HUES6 (cell line): ENCODE measurements around the gene CDC14B.
"Not testable (repeated sequence)": the region's sequence is repeated elsewhere in the genome, so short reads cannot be mapped to it uniquely, and the experiment has no call there.

Experiments
- H3K27ac ChIP-seq: 2 replicates; pipeline ENCODE4 v1.7.0; 2013; ENCODE audit warnings: low read depth, mild to moderate bottlenecking, low read length, inconsistent platforms
- H3K27me3 ChIP-seq: 2 replicates; pipeline ENCODE4 v1.6.1; 2013; ENCODE audit warnings: low read length; ENCODE audit not compliant: control insufficient read depth, insufficient read depth
- H3K36me3 ChIP-seq: 2 replicates; pipeline ENCODE4 v1.6.1; 2013; ENCODE audit warnings: low read length; ENCODE audit not compliant: control insufficient read depth, insufficient read depth
- H3K4me1 ChIP-seq: 2 replicates; pipeline ENCODE4 v1.6.1; 2013; ENCODE audit warnings: low read length; ENCODE audit not compliant: control insufficient read depth, insufficient read depth
- H3K4me3 ChIP-seq: 2 replicates; pipeline ENCODE4 v1.5.1; 2013; ENCODE audit warnings: low read depth, low read length
- H3K9ac ChIP-seq: one replicate; pipeline ENCODE4 v1.6.1; 2013; ENCODE audit warnings: mild to moderate bottlenecking, low read length
- H3K9me3 ChIP-seq: 2 replicates; pipeline ENCODE4 v1.6.1; 2013; ENCODE audit warnings: low read depth, low read length; ENCODE audit not compliant: control insufficient read depth, insufficient read depth

CDC14B gene

DNA sequence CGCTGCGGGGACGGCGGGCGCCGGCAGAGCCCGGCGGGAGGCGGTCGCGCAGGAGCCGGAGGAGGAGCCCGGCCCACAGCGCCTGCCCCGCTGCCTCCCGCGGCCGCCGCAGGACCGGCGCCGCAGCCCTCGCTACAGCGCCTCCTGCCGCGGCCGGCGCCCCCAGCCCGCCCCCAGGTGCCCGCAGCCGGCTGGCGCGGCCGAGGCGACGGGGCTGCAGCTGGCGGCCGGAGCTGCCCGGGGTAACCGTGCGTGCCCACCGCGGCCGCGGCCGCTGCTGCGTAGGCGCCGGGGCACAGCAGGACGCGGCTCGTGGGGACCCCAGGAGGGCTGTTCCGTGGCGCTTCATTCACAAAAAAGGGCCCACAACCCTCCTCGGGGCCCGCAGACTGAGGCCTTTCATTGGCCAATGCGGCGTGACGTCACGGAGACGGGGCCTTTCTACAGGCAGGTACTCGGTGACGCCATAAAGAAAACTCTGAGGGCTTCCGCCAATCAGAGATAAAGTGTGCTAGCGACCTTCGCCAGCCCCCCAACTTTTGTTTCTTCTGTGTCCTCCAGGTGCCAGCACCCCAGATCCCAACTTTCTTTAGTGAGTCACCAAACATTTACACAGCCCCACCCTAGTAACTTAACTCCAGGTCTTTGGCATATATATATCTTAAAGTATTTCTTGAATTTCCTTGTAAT is at the start of gene CDC14B:
Gene CDC14B, minus strand, starts transcription at position 353 of the 690 bp plus-strand sequence. CDS start 465 bp downstream, outside the sequence.
- Histone ChIP-seq H3K36me3 (no peaks in the 10 kb centered on the region), H3K27me3 (peaks cover 15% of the 10 kb centered on the region; the same call in 1 of the 2 replicates), H3K27ac (no peak within 1 kb of the TSS; the same call in 1 of the 2 replicates), H3K9ac (peak within 1 kb of the TSS; percentile 72), H3K4me1 (peaks cover 21% of the 10 kb centered on the region), H3K9me3 (no peaks in the 10 kb centered on the region), H3K4me3 (peak within 1 kb of the TSS; percentile 67)

DNA sequence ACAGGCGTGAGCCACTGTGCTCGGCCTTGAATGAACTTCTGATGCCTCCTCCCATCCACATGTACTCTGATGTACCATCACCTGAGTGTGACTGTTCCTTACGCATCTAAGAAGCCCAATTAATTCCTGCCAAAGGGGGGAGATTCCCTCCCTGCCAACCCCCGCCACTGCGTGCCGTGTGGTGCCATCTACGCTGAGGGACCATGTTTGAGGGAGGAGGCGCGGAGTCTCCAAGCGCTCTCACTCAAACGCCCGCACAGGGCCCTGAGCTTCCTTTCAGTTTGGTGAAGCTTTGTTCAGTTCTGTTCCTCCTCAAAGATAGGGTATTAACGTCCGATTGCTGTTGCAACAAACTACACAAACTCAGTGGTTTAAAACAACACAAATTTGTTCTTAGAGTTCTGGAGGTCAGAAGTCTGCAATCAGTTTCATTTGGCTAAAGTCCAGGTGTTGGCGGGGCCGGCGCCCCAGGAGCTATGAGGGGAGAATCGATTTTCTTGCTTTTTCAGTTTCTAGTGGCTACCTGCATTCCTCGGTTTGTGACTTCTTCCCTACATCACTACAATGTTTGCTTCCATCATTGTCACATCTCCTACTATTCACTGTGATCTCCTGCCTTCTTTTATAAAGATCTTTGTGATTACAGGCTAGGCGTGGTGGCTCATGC is 49.4 kb upstream of the CDC14B start:
- Histone ChIP-seq H3K27ac (no peak overlapping the region), H3K4me1 (peaks cover 2% of the 10 kb centered on the region; the same call in 1 of the 2 replicates), H3K36me3 (no peaks in the 10 kb centered on the region), H3K9ac (no peak overlapping the region), H3K9me3 (peaks cover 15% of the 10 kb centered on the region), H3K4me3 (no peak overlapping the region), H3K27me3 (no peaks in the 10 kb centered on the region)

DNA sequence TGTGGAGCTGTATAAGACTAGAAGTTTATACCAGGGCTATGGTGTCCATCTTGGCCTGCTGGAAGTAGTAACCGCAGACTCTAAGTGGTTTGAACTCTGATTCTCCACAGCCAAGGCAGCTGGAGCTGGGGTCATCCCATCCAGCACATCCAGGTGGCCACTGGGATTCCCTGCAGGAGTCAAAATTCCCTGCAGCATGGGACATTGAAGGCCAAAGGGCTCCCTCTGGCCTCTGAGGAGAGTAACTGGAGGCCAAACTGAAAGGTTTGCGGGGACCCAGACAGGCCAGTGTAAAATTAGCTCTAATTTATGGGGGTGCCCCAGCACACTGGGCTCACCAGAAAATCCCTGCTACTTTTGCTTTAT is 47.7 kb upstream of the CDC14B start:
- no peaks in the 10 kb centered on the region for H3K27me3 ChIP-seq
- H3K4me1 ChIP-seq, result peaks cover 2% of the 10 kb centered on the region; the same call in 1 of the 2 replicates
- no peak overlapping the region for H3K4me3 ChIP-seq
- peaks cover 15% of the 10 kb centered on the region; the same call in 1 of the 2 replicates for H3K9me3 ChIP-seq
- H3K9ac ChIP-seq, result no peak overlapping the region
- no peaks in the 10 kb centered on the region for H3K36me3 ChIP-seq
- no peak overlapping the region for H3K27ac ChIP-seq

DNA sequence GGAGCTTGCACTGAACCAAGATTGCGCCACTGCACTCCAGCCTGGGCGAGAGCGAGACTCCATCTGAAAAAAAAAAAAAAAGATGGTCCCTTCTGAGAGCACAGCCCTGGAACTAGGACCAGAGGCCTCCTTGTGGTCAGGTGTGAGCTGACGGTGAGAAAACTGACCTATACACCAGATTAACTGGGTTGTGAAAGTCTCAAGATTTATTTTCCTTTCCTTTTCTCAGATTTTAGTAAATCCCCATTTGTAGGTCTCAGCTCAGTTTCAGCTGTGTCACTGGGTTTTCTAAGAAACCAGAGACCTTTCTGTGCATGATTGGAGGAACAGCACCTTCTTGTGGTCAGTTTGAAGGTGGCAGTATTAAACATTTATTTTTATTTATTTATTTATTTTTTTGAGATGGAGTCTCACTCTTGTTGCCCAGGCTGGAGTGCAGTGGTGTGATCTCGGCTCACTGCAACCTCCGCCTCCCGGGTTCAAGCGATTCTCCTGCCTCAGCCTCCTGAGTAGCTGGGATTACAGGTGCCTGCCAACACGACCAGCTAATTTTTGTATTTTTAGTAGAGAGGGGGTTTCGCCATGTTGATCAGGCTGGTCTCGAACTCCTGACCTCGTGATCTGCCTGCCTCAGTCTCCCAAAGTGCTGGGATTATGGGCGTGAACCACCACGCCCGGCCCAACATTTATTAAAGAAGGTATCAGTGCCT is 47.2 kb upstream of the CDC14B start:
- not testable (repeated sequence) for H3K27me3 ChIP-seq, H3K9ac ChIP-seq, H3K4me1 ChIP-seq, H3K36me3 ChIP-seq, H3K4me3 ChIP-seq, H3K27ac ChIP-seq
- peaks cover 13% of the 10 kb centered on the region; the same call in 1 of the 2 replicates for H3K9me3 ChIP-seq

DNA sequence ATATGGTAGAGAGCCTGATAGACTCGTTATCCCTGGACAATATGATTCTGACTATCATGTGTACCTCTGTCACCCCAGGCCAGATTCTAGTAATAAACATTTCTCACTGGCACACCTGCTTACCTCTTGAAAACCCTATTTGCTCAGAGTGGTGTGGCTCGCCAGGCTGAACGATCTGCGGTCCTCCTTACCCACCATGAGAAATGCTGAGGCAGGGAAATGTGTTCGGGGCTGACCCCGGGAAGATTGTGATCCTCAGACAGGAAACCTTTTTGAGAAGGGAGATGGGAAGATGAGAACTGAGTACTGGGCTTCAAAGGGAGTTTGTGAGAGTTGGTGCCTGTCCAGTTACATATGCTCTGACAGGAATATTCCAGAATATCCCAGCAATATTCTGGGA is 46.1 kb upstream of the CDC14B start:
- Histone ChIP-seq H3K4me1 (peaks cover 6% of the 10 kb centered on the region; the same call in 1 of the 2 replicates), H3K4me3 (no peak overlapping the region), H3K9ac (no peak overlapping the region), H3K27me3 (no peaks in the 10 kb centered on the region), H3K9me3 (peaks cover 10% of the 10 kb centered on the region; the same call in 1 of the 2 replicates), H3K27ac (no peak overlapping the region), H3K36me3 (no peaks in the 10 kb centered on the region)

DNA sequence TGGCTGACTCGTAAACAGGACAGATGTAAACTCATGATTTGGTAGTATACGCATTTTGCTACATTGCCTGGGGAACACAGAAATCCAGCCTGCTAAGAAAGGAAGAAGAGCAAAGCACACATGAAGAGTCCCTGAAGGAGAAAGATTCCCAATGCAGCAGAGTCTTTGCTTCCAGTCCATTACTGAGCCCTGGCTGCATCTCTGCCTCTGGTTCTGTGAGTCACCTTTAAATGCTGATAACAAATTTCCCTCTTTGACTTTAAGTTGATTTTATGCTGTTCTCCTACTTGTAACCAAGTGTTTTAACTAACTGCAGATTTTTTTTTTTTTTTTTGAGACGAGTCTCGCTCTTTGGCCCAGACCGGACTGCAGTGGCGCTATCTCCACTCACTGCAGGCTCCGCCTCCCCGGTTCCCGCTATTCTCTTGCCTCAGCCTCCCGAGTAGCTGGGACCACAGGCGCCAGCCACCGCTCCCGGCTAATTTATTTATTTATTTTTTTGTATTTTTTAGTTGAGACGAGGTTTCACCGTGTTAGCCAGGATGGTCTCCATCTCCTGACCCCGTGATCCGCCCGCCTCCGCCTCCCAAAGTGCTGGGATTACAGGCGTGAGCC is 44.0 kb upstream of the CDC14B start:
- H3K9me3 ChIP-seq, result no peaks in the 10 kb centered on the region
- no peaks in the 10 kb centered on the region for H3K36me3 ChIP-seq
- no peak overlapping the region for H3K27ac ChIP-seq
- H3K4me1 ChIP-seq, result peaks cover 6% of the 10 kb centered on the region; the same call in 1 of the 2 replicates
- H3K4me3 ChIP-seq, result no peak overlapping the region
- H3K9ac ChIP-seq, result no peak overlapping the region
- H3K27me3 ChIP-seq, result no peaks in the 10 kb centered on the region

DNA sequence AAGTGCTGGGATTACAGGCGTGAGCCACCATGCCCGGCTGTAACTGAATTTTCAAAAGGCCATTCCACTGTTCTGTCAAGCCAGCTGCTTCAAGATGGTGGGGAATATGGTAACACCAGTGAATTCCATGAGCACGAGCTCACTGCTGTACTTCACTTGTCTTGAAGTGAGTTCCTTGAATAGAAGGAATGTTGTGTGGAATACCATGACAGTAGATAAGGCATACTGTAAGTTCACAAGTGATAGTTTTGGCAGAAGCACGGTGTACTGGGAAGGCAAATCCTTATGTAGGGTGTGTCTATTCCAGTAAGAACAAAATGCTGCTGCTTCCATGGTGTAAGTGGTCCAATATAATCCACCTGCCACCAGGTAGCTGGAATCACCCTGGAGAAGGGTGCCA is 42.1 kb upstream of the CDC14B start:
- Histone ChIP-seq H3K9ac (no peak overlapping the region), H3K4me1 (peaks cover 6% of the 10 kb centered on the region; the same call in 1 of the 2 replicates), H3K9me3 (no peaks in the 10 kb centered on the region), H3K36me3 (no peaks in the 10 kb centered on the region), H3K4me3 (no peak overlapping the region), H3K27me3 (no peaks in the 10 kb centered on the region), H3K27ac (no peak overlapping the region)

GRCh38 chr9:96660692-96661248 is 41.1 kb upstream of the CDC14B start:
- Histone ChIP-seq H3K4me3 (no peak overlapping the region), H3K9me3 (no peaks in the 10 kb centered on the region), H3K27ac (no peak overlapping the region), H3K4me1 (peaks cover 6% of the 10 kb centered on the region; the same call in 1 of the 2 replicates), H3K9ac (no peak overlapping the region), H3K36me3 (no peaks in the 10 kb centered on the region), H3K27me3 (no peaks in the 10 kb centered on the region)

- Histone ChIP-seq H3K9ac (peak within 1 kb of the TSS; percentile 82), H3K9me3 (no peaks in the 10 kb centered on the region), H3K27ac (no peak within 1 kb of the TSS; the same call in 1 of the 2 replicates), H3K27me3 (no peaks in the 10 kb centered on the region), H3K36me3 (peaks cover 3% of the 10 kb centered on the region; the same call in 1 of the 2 replicates), H3K4me1 (0 out of 2 replicates have a peak, but pooled peaks cover 3% of the 10 kb centered on the region), H3K4me3 (peak within 1 kb of the TSS; percentile 96)
Measured at GRCh38 chr9:96655198-96655851, 35.7 kb upstream of the CDC14B start, which contains the start of gene PRXL2C. TSS of gene PRXL2C (minus strand) at chr9:96655317. CDS start at chr9:96655281, 36 bp downstream.
